A375 (cell line): ENCODE data around the gene NRM. TPM values are rescaled to one million over a fixed set of nuclear protein-coding genes. Genes with fewer than 3 reads are reported as not detected.

Source experiments
- small RNA-seq: library from RNA; depleted of rRNA; stranded (forward); fragments of <200 nt; gene quantifications from one replicate; pipeline ENCODE3, GENCODE V24; 2014
- total RNA-seq: library from RNA; depleted of rRNA; stranded (reverse); fragments of >200 nt; shearing (Covaris generic); gene quantifications from 2 replicates; pipeline ENCODE4 v1.2.3, GENCODE V29; 2014; rRNA removed

The NRM gene, protein sequence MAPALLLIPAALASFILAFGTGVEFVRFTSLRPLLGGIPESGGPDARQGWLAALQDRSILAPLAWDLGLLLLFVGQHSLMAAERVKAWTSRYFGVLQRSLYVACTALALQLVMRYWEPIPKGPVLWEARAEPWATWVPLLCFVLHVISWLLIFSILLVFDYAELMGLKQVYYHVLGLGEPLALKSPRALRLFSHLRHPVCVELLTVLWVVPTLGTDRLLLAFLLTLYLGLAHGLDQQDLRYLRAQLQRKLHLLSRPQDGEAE
- 5.7 and 7.7 TPM in 2 replicates for total RNA-seq

DNA sequence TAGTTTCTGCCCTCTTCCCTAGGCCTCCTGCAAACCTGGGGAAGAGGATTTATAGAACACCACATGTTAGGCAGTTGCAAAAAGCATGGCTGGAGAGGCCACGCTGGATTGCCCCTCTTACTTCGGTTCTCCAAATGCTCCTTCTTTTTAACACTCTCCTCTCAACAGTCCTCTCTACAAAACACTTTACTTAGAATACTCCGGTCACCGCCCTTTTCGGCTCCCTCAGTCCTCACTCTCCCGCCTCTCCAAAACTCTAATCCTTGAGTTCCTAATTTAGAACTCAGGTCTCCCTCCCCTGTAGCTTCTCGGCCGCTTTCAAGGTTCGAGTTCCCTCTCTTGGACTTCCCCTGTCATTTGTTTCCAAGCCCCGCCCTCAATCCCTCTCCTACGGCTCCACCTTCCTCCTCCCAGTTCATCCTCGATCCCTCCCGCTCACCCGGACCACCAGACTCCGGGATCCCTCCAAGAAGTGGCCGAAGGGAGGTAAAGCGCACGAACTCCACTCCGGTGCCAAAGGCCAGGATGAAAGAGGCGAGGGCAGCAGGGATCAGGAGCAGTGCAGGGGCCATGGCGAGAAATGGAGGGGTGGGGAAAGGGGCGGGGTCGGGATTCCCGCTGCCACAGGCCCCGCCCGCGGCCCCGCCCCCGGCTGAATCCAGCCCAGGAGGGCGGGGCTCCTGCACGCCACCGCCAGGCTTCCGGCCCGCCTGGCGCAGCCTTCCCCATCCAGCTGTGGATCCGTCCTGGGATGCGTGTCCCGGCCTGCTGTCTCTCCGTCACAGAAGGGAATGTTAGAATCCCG lies at the start of gene NRM:
Gene NRM, minus strand, starts transcription at position 582 of the 805 bp plus-strand sequence. Its CDS starts 10 bp downstream, at position 572.

DNA sequence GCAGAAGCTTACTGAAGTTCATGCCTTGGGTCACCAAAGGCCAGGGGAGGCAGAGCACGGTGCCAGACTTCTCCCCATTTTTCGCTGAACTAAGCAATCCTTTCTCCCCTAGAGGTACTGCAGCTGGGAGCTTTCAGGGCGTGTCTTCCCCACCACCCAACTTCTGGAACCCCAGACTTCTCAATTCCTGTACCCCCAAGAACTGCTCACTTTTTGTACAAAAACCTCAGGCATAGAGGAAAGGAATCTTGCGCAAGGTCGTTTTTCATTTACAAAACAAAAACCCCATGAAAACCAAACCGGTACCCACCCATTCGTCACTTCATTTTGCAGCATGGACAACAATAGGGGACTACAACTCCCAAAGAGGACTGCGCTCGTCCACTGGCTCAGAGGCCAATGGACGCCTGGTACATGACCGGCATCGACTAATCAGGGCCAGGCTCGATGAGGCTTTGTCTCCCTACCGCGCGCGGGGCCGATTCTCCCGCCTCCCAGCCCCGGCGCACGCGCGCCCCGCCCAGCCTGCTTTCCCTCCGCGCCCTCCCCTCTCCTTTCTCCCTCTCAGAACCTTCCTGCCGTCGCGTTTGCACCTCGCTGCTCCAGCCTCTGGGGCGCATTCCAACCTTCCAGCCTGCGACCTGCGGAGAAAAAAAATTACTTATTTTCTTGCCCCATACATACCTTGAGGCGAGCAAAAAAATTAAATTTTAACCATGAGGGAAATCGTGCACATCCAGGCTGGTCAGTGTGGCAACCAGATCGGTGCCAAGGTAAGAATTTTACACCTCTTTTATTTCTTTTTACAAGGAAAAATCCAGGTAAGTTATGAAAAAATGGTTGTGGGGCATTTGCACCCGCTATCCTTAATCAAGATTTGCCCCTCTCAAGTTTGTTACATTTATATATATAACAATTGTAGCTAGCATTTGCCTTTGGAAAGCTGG lies 29.3 kb upstream of the NRM start, which contains the start of gene TUBB:
Gene TUBB, plus strand, starts transcription at position 562 of the 947 bp plus-strand sequence. Its CDS starts 155 bp downstream, at position 717.

DNA sequence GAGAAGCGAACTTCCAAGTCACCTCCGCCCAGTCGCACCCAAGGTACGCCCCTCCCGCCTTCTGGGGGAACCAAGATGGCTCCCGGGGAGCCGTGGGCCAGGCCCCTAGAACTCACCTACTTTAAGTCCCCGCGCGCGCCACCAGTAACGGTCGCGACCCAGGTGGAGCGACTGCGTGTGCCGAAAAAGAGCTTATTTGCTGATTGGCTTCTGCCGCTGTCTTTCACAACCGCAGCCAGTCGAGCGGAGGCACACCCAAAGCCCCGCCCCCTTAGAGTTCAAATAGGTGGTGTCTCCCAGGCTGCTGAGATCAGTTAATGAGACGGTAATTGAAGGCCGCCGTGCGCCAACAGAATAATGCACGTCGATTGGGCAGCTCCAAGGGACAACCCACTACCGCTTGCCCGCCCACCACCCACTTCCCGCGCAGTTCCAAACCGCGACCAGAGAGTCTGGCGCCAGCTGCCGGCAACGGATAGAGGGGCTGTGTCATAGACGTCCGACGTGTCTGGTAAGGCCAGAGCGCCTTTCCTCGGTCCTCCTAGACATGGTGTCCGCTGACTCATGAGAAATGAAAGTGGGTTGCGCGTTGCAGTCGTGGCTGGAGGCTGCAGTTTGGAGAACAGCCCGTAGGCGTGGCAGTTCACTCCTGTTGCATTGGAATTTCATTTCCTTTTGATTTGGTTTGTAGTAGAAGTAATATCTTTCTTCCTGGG lies 26.5 kb upstream of the NRM start, which contains the start of gene MDC1:
Gene MDC1, minus strand, starts transcription at position 153 of the 716 bp plus-strand sequence. CDS start 2,106 bp downstream, outside the sequence.

DNA sequence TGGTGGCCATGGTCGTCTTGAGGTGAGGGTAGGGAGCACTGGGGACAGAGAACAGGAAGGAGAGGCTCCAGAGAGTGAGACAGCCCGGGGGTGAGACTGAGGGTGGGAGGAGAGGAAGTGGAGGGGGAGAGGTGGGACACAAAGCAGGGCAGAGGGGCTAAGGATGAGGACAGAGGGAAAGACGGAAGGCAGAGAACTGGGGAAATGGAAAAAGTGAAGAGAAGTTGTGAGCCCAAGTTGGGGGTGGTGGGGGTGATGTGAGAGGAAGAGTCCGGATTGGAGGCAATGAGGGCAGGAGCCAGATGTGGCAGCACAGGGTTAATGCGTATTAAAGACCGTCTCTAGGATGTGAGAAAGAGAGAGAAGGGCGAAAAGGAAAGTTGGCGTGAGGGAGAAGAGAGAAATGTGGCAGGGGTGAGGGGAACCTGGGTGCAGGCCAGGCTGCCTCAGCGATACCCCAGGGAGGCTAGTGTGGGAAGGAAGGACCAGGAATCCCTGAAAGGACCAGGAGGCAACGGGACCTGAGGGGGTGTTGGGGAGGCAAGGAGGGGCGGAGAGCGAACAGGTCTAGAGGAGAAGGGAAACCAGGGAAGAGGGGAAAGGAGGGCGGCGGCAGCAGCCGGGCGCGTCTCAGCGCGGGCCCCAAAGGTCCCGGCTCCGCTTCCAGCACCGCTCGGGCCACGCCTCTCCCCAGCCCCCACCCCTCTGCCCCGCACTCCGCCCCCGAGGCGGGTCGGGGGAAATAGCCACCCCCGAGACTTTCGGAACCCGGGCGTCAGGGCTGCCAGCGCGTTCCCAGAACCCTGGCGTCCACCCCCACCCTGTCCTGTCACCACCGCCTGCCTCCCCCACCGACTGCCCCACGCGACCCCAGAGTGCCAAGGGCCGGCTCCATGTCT lies 4.5 kb downstream of the NRM start, which contains the start of gene PPP1R18:
Gene PPP1R18, minus strand, starts transcription at position 637 of the 899 bp plus-strand sequence. Its CDS starts 627 bp downstream, at position 10.

DNA sequence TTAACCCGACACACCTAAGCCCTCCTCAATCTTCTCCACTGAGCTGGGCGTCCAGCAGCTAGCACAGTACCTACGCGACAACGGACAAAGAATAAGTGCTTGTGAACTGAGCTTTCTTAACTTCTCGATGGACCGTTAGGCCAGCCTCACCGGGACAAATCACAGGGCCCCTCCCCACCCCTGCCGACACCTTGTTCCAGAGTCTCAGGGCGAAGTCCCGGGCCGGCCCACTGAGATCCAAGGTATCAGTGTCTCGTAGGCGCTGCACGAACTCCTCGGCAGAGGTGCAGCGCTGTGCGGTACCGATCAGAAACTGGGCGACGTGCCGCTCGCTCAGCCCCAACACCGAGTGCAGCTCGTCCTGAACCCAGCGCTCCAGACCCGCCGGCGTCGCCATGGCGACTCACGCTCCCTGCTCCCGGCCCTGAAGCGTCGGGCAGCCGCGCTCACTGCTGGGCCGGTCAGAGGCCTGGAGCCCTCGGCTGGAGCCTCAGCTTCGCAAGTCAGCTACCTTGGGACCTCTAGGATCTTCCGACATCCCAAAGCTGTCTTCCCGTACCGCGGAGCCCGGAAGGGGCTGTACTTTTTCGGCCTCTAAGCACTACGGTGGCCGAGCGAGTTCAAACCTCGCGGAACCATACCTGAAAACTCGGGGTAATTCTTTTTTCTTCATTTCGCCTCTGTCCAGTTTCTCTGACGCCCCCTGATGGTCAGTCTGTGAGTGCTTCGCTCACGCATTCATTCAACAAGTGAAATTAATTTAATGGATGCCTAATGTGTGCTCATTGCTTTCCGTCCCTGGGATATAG lies 18.1 kb downstream of the NRM start, which contains the start of gene DHX16:
Gene DHX16, minus strand, starts transcription at position 562 of the 809 bp plus-strand sequence. Its CDS starts 165 bp downstream, at position 397.

DNA sequence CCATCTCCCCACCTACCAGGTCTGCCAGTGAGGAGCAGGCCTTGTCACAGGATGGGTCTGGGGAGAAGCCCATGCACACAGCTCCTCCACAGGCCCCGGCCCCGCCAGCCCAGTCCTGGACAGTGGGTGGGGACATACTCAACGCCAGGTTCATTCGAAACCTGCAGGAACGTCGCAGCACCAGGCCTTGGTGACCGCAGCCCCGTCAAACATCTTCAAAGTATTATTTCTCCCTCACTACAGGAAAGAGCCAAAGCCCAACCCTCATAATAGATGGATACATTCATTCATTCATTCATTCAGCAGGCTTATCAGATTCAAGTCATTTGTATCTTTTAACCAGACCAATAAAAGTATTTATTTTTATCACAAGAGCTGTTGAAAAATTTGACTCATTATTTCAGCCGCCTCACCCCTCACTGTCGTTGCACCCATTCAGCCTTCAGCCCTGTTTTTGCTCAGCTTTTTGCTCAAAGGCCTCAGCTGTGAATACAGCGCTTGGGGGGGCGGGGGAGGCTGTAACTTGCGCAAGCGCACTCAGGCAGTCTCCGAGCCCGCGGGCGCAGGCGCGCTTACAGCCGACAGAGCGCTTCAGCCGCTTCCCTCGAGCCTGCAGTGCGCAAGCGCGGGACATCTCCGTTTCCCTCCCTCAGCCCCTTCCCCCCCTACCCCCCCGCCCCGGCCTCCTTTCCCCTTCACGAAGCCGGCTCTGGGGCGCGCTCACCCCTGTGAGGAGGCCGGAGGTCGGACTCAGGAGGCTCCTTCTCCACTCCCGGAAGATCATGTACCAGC lies 44.1 kb downstream of the NRM start, which contains the start of gene C6orf136:
Gene C6orf136, plus strand, starts transcription at position 684 of the 792 bp plus-strand sequence. Its CDS starts 99 bp downstream, at position 783.

Small RNA genes within 50 kb of the gene (small RNA-seq; reads per million reads assigned to genes)
- not detected for gene RF00019

Other genes with a start within 250 kb of the NRM start
- gene HLA-E, start 201.5 kb downstream of the NRM start, total RNA-seq = 116 and 124 TPM in 2 replicates
- gene GNL1, start 134.5 kb downstream of the NRM start, total RNA-seq = 27.1 and 37.5 TPM in 2 replicates
- 9.2 and 15.1 TPM in 2 replicates for gene PRR3, start 133.7 kb downstream of the NRM start, total RNA-seq
- gene ABCF1, start 119.5 kb downstream of the NRM start, total RNA-seq = 55.0 and 64.6 TPM in 2 replicates
- gene PPP1R10, start 73.7 kb downstream of the NRM start, total RNA-seq = 30.4 and 33.8 TPM in 2 replicates
- 50.3 and 57.9 TPM in 2 replicates for gene MRPS18B, start 73.1 kb downstream of the NRM start, total RNA-seq
- gene ATAT1, start 64.1 kb downstream of the NRM start, total RNA-seq = 4.8 and 5.5 TPM in 2 replicates
- 2.6 and 4.3 TPM in 2 replicates for gene C6orf136, start 43.9 kb downstream of the NRM start, total RNA-seq
- gene DHX16, start 18.0 kb downstream of the NRM start, total RNA-seq = 41.0 and 53.8 TPM in 2 replicates
- gene PPP1R18, start 4.3 kb downstream of the NRM start, total RNA-seq = 43.3 and 52.6 TPM in 2 replicates
- 7.2 and 10.0 TPM in 2 replicates for gene MDC1, start 26.3 kb upstream of the NRM start, total RNA-seq
- 662 and 749 TPM in 2 replicates for gene TUBB, start 29.4 kb upstream of the NRM start, total RNA-seq
- 72.6 and 83.5 TPM in 2 replicates for gene FLOT1, start 51.7 kb upstream of the NRM start, total RNA-seq
- 799 and 821 TPM in 2 replicates for gene IER3, start 53.6 kb upstream of the NRM start, total RNA-seq
- 67.4 and 78.5 TPM in 2 replicates for gene DDR1, start 193.5 kb upstream of the NRM start, total RNA-seq
- 8.3 and 12.6 TPM in 2 replicates for gene GTF2H4, start 217.2 kb upstream of the NRM start, total RNA-seq
- gene VARS2, start 223.3 kb upstream of the NRM start, total RNA-seq = 25.2 and 25.5 TPM in 2 replicates
- not detected in 2 replicates for gene SFTA2, start 241.2 kb upstream of the NRM start, total RNA-seq
- not detected in 2 replicates for gene MUCL3, start 250.0 kb upstream of the NRM start, total RNA-seq